NCI-H446 (cell line): ENCODE data around the gene SYDE2.

Experiments
- DNase-seq, 2 experiments: peaks; one replicate each; lab custom pipeline; 2025; lab: John Stamatoyannopoulos, UW

The SYDE2 gene

DNA sequence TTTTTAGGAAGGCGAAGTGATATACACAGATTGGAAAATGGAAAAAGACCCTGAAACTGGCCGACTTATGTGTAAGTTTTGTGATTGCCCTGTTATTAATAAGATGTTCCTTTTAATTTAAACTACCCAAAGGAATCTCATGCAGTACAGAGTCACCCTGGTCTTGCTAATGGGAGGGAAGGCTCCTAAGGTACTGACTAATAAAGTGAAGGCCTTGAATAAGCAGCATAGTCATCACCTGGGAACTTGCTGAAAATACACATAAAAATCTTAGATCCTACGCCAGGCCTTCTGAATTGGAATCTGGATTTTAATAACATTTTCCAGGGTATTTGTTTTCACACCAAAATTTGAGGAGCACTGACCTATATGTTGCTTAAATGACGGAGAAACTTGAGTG, 79.1 kb downstream of the SYDE2 start:
- DNase-seq = no peak

DNA sequence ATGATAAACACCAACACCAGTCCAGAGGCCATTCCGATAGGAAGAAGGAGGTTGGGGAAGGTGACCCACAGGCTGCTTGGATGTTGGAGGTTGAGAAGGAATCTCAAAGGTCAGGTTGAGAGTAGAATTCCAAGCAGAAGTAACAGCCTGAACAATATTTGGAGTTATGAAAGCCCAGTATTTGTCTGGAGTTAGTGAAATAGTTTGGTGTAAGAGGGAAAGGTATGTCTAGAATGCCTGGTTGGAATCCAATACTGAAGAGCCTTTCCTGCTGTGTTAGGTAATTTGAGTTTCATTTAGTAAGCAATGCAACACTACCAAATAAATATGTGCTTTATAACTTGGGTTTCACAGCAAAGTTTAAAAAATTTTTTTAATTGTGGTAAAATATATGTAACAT, 82.1 kb downstream of the SYDE2 start:
- DNase-seq = no peak

DNA sequence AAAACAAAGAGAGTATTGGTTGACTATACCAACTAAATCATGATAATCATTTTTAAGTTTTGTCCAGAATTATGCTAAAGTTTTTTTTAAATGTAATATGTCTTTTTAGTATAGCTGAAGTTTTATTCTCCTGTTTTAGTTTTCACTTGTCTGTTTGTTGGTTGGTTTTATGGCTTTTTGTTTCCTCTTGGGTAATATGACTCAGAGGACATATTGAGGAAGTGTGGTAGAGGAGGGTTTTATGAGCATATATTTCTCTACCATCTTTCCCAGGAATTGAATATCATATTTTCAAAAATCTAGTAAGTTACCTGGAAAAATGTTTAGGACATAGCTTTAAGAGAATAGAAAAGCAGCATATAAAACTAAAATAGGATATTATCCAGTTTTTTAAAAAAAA, 84.0 kb downstream of the SYDE2 start:
- DNase-seq = no peak

DNA sequence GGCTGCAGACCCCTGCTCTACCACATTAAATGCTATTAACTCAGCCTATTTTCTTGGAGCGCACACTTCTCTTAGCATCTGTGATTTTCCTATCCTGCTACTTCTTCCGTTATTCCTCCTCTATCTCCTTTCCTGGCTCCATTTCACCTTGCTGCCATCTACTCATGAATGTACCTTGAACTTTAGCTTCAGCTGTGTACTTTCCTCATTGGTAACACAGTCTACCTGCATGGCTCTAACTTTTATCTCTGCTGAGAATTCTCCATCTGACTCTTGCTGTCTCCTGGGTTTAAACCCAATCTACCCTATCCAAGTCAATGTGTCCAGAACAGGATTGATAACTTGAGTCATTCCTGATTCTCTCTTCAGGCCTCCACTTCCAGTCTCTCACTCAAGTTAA, 84.9 kb downstream of the SYDE2 start:
- DNase-seq = no peak

DNA sequence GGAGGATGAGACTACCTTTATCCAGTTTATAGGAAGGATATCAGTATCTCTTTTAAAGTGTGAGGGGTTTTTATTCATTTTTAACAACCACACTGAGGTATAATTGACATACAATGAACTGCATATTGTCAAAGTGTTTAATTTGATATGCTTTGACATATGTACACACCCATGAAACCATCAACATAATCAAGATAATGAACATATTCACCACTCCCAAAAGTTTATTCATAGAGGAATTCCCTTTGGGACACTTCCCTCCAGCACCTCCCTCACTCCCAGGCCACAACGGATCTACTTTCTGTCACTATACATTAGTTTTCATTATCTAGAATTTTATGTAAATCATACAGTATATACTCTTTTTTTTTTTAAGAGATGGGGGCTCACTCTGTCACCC, 89.1 kb downstream of the SYDE2 start:
- no peak for DNase-seq

DNA sequence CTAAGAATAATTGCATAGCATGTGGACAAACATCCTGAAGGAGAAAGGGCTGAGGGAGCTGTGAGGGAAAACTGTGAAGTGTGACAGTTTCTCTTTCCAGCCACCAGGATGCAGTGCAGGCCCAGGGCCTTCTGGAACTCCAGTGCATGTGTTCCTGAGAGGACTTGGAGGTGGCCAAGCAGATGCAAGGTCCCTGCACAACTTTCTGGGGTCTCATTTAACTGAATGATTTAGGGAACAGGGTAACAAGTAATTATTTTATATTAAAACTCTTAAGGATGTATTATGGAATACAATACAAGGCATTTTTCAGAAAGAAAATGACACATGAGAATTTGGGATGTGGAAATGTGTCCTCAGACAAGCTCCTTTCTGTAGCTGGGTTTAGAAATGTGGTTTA, 91.3 kb downstream of the SYDE2 start:
- DNase-seq = peak; percentile 59 to 85
